Hematopoietic multipotent progenitor cell treated with erythropoietin and hydrocortisone succinate and interleukin-3 and kit ligand, for 6 days (in vitro differentiated cells): Measurements from ENCODE around the gene ASF1B.
"Not testable (repeated sequence)": the region's sequence is repeated elsewhere in the genome, so short reads cannot be mapped to it uniquely, and the experiment has no call there.

Source experiments
- DNase-seq: peaks from one replicate; pipeline ENCODE4 v3.0.0-alpha.2; 2015

Gene ASF1B

GRCh38 chr19:14159059-14159458, 22.7 kb upstream of the ASF1B start:
- DNase-seq = no peak

DNA sequence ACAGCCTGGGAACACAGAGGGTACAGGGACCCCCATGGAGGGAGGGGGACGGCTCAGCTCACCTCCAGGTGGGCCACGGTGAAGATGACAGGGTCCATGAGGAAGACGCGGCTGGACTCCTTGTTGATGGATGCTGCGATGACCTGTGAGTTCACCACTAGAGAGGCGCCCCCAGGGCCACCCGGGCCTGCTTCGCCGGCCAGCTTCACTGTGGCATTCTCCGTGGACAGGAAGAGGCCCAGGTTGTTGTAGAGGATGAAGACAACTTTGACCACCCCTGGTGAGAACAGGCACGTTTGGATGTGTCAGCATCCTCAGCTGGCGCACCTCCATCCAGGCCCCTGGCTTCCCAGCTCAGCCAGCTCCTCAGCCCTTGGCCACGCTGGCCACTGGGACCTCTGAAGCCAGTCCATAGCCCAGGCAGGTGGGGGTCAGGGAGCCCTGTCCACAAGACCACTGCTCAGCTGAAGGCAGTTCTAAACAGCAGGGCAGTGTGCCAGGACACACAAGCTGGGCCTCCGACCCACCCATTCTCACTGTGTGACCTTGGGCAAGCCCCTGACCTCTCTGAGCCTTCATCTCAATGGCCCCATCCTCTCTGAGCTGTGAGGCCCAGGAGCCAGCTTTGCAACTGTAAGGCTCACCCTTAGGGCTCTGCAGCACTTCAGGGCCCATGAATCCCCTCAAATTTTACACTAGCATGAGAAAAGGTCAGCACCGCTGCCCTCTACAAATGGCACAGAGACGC, 22.1 kb upstream of the ASF1B start:
- DNase-seq = no peak

GRCh38 chr19:14156971-14157717, 20.8 kb upstream of the ASF1B start:
- no peak for DNase-seq

DNA sequence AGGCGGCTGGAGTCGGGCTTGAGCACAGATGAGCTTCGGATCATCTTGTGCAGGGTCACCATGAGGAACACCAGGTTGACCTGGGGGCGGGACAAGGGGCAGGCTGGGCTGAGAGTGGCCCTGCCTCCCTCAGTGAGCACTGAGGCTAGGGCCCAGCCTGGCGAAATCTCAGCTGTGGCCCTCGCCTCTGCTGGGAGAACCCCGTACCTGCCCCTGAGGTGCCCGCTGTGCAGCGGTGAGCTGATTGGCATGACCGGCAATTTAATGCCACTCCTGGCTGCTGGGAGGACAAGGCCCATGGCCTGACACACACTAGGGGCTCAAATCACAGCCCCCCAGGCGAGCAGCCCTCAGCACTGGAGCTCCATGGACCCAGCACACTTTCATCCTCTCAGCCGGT, 19.7 kb upstream of the ASF1B start:
- no peak for DNase-seq

- no peak for DNase-seq
These were observed 19.0 kb upstream of the ASF1B start for GRCh38 chr19:14155371-14155770.

DNA sequence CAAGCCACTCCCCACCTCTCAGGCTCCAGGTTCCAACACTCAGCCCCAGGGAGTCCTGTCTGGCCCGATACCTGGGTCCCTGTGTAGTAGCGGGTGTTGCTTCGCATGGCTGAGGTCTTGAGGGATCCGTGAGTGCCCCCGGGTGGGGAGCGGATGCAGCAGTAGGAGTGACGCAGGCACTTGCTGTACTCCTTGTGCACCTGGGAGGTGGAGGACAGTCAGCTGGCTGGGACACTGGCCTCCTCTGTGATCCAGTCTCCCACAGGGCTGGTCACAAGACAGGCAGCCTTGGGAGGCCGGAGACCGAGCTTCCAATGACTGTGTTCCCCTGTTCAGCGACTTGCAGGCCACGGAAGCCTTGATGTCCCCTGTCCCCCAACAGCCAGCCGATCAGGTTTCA, 16.3 kb upstream of the ASF1B start:
- DNase-seq = no peak

DNA sequence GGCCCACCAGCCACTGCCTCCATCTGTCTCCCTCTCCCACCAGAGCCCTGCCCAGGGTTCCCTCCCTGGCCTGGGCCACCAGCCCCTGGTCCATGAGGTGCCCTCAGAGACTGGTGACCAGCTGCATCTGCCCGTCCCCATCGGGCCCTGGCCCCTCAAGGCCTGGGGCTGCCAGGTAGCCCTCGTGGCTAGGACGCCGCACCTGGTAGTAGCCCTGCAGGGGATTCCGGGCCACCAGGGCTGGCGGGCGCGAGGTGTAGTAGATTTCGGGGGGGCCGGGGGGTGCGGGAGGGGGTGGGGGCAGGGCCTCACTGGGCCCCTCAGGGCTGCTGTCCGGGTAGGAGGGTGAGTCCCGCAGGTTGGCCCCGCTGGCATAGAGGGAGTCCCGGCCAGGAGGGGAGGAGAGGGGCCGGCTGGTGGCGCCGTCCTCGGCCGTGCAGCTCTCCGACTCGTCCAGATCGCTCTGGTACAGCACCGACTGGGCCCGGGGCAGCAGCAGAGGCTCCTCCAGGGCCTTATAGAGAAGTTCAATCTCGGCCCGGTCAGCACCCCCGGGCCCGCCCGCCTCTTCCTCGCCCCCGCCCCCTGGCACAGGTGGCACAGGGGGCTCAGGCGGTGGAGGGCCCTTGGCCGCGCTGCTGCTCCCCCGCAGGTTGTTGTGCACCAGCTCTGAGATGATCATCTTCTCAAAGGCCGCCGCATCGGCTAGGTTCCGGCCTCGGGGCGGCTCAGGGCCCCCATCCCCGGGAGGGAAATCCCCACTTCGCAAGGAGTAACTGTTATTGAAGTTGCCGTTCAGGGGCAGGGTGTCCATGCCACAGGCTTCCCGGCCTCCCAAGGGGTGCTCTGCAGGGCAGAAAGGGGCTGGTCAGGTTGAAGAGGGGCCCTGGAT, 14.6 kb upstream of the ASF1B start:
- no peak for DNase-seq

- DNase-seq = no peak
These were observed 13.8 kb upstream of the ASF1B start for GRCh38 chr19:14150041-14150769.

DNA sequence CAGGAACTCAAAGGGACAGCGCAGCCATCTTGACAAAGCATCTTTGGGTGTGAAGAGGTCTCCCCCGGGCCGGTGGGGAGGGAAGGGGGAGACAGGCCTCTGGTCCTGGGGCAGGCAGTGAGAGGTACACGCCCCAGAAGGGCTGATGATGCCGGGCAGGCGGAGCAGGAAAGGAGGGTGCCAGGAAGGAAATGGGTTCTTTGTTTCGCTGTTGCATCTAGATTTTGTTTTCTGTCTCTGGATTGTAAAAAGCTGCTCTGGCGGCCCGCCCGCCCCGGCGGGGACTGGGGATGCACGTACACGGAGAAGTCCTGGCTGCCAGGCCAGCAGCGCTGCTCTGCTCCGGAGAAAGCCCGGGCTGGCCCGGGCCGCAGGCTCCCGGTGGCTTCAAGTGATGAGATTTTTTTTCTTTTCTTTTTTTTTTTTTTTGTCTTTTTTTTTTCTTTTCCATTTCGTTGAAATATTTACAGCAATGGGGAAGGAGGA, 13.2 kb upstream of the ASF1B start:
- no peak for DNase-seq

DNA sequence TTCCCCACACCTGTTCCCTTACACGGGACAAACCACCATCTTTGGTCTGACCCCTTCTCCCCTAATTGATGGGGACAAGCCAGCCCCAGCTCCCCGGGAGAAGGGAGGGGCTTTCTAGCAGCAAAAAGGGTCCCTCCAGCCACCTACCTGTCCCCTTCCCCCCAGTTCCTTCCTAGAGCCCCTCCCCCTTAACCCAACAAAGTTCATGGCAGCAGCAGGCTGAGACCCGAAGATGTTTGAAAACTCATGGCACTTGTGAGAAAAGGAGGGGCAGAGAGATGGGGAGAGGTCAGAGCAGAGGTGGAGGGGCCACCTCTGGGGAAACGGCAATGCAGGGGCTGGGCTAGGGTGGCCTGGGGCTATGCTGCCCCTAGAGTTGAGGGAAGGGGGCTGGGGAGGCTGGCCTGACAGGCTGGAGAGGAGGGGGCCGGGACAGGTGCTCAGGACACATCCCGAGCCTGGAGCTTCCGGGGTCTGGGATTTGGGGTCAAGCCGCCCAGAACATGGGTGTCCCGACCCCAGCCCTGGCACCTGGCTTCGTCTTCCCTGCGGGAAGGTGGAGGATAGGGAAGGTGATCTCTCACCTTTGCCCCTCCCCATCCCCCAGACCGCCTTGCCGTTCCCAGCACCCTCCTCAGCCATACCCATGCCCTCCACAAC, 12.5 kb upstream of the ASF1B start:
- no peak for DNase-seq

GRCh38 chr19:14147797-14148605, 11.6 kb upstream of the ASF1B start:
- DNase-seq = peak; percentile 67

- DNase-seq = no peak
These were observed 10.4 kb upstream of the ASF1B start for GRCh38 chr19:14146789-14147216.

- not testable (repeated sequence) for DNase-seq
These were observed 9.8 kb upstream of the ASF1B start for GRCh38 chr19:14146169-14146568.

- DNase-seq = no peak
These were observed 9.0 kb upstream of the ASF1B start for GRCh38 chr19:14145381-14145780.

GRCh38 chr19:14142262-14143190, 6.1 kb upstream of the ASF1B start:
- peak; percentile 92 for DNase-seq

- DNase-seq = no peak
These were observed 4.7 kb upstream of the ASF1B start for GRCh38 chr19:14141041-14141440.

DNA sequence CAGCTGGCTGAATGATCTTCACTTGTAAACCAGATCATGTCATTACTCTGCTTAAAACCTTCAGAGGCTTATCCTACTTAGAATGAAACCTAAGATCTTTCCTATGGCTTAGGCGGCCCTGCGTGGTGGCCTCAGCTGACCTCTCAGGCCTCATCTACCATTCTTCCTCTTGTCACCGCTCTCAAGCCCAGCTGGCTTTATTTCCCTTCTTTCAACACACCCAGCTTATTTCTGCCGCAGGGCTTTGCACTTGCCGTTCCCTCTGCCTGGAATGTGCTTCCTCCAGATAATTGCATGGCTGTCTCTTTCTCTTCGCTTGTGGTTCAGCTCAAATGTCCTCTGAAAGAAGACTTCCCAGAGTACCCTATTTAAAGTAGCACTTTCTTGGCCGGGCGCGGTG, 3.6 kb upstream of the ASF1B start:
- peak; percentile 49 for DNase-seq

DNA sequence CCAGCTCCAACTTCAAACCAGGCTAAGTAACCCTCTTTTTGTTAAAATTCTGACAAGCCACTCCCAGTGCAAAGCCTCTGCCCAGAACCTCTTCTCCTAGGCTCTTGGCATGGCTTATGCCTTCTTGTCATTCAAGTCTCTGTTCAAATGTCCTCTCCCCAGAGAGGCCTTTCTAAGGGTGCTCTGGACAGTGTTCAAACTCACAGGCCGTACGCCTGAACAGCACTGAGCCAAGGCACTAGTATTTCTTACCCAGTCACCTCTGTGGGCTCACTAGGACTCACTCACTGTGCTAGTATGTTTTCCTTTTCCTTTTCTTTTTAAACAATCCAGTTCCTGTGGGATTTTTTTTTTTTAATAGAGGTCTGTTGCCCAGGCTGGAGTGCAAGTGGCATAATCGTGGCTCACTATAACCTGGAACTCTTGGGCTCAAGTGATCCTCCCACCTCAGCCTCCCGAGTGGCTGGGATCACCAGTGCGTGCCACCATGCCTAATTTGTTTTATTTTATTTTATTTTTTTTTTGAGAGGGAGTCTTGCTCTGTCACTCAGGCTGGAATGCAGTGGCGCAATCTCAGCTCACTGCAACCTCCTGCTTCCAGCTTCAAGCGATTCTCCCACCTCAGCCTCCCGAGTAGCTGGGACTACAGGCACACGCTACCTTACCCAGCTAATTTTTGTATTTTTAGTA, 2.3 kb upstream of the ASF1B start:
- no peak for DNase-seq

GRCh38 chr19:14135985-14136508, 342 bp downstream of the ASF1B start:
- no peak for DNase-seq
